Activated CD4-positive, alpha-beta T cell treated with anti-CD3 and anti-CD28 coated beads, Interleukin-10, Interleukin-2, amounts not matched to agents 100 ng/mL and 50 ng/mL, durations not matched to agents 16 hours and 8 hours (primary cell): ENCODE results near the gene EFCAB11.

Experiments used
- DNase-seq: peaks from one replicate; pipeline ENCODE4 v3.0.0-alpha.2; 2020

EFCAB11 gene

DNA sequence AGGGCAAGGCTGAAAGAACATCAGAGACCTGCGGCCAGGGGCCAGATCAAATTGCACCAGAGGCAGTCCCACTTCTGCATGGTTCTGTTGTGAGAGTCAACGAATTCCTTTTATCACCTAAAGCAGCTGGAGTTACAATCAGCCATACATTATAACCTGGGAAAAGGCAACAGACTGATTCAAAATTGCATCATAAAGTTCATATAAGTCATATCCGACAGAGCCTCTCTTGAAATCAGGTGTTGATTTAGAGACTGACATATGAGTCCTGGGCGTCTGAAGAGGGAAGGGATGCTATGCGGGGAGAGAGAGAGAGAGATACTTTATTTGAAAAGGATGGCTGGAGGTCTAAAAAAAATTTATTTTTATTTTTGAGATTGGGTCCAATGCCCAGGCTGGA is 89.4 kb downstream of the EFCAB11 start:
- DNase-seq = no peak

DNA sequence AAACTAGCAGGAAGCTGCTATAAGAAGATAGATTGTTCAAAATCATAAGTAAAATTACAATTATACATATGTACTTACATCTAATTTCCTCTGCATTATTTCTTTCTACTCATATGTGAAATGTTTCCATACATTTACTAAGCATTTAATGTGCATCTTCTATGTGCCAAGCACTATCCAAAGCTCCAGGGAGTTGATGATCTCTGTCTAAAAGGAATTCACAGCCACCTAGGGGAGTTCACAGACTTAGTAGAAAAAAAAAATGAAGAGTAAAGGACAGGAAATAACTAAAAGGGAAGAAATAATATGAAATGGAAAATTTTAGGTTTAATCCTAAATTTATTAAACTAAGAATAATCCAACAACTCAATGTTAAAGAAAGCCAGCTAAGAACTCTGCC is 91.7 kb downstream of the EFCAB11 start:
- no peak for DNase-seq

DNA sequence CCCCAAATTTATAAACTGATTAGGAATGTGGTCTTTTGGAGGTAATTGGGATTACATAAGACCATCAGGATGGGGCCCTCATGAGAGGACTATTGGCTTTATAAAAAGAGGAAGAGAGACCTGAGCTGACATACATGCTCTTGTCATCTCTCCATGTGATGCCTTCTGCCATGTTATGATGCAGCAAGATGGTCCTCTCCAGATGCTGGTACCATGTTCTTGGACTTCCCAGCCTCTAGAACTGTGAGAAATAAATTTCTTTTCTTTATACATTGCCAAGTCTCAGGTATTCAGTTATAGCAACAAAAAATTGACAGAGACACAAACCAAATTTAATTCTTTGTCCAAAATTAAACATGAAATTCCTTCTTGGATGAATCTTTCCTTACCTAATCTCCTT is 92.9 kb downstream of the EFCAB11 start:
- DNase-seq = no peak

DNA sequence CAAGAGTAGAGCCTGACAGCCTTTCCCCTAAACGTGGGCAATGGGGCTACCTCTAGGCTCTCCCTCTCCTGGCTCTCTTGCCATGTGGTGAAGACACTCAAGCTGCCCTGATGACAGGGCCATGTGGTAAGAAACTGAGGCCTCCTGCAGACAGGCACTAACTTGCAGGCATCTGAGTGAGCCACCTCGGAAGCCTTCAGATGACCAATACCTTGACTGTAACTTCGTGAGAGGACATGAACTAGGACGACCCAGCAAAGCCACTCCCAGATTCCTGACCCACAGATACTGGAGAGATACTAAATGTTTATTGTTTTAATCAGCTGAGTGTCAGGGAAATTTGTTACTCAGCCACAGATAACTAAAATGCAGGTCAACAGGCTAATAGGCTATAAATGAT is 96.4 kb downstream of the EFCAB11 start:
- DNase-seq = no peak

DNA sequence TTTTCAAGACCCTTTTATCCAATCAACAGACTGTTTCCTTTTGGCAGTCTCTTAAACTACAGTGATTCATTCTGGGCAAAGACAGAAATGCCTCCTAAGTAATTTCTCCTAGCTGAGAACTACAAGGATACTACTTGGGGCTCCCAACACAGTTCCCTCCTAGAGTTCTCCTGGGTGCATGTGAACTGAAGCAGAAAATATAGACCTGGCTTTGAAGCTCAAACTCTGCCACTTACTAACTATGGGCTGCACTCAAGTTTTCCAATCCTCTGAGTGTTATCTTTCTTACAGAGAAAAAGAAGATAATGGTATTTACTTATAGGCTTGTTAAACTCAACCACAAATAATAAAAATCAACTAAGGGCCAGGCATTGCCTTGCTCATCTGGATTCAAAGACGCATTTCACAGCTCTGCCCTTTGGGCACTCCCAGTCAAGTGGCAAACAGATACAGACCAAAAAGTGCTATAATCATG is 97.6 kb downstream of the EFCAB11 start:
- DNase-seq = no peak

DNA sequence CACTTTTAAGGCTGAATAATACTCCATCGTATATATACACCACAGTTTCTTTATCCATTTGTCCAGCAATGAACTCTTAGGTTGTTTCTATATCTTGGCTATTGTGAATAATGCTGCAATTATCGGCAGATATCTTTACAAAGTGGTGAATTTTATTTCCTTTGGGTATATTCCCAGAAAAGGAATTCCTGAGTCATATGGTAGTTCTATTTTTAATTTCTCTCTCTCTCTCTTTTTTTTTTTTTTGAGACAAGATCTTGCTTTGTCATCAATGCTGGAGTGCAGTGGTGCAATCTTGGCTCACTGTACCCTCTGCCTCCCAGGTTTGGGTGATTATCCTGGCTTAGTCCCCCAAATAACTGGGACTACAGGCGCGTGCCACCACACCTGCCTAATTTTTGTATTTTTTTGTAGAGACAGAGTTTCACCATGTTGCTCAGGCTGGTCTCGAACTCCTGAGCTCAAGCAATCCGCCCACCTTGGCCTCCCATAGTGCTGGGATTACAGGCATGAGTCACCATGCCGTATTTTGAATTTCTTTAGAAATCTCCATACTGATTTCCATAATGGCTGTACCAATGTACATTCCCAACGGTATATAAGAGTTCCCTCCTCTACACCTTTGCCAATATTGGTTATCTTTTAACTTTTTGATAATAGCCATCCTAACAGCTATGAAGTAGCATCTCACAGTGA is 98.4 kb downstream of the EFCAB11 start:
- DNase-seq = no peak

DNA sequence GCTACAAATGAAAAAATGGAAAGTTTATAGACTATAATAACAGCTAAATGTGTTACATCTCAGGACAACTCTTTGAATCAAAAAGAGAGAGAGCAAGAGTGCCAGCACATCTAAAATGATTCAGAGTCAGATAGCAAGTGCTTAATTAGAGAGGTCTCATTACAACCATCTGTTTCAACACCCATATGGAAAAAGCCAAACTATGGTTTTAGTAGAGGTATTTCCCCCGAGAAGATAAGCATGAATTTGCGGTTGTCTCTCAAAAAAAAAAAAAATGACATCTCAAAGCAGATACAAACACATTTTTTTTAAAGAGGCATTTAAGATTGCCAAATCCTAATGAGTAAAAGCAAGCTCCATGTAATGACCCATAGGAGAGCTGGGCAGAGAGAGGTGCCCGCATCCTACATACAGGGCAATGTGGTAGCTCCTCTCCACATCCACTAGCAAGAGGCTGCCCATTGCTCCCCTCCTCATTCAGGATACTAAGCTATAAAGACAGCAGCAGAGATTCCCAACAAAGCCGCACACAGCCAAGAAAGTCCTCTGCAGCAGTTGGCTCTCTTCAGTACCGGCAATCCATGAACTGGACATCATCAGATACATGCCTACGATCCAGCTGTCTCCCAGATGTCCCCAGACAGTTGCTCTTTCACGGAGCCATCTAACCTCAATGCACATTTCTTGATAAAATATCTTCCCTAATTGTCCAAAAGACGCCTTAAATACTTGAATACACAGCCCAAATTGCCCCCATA is 100.4 kb downstream of the EFCAB11 start:
- no peak for DNase-seq

DNA sequence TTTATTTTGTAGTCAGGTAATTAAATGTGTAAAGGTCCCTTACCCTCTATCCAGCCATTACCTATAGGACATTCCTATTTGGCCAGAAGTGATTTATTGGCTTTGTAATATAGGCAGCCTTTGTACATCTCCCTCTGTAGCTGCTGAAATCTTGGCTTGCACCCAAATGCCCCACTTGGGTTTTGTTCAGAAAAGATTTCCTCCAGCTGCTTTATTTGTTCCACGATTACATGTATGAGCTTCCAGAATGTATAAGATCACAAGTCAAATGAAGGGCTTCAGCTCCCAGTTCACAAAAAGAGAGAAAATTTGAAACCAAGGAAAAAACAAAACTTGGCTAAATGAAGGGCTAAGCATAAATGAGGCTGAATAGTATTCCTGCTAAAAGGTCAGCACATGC is 103.4 kb downstream of the EFCAB11 start:
- DNase-seq = no peak

DNA sequence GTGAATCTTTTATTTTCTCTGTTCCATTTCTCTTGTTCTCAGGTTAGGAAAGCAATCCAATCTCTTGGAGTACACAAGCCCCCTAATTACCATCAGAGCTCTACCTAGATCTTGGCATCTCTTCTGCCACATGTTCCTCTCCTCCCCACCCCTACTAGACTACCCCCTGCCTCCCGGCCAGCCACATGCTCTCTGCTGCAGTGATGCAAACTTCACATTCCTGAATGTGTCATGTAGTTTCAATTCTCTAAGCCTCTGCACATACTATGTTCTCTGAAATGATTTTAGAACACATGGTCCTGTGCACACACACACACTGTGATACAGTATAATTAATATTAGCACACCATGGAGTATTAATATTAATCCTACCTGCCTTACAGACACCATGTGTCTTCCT is 104.6 kb downstream of the EFCAB11 start:
- DNase-seq = no peak

DNA sequence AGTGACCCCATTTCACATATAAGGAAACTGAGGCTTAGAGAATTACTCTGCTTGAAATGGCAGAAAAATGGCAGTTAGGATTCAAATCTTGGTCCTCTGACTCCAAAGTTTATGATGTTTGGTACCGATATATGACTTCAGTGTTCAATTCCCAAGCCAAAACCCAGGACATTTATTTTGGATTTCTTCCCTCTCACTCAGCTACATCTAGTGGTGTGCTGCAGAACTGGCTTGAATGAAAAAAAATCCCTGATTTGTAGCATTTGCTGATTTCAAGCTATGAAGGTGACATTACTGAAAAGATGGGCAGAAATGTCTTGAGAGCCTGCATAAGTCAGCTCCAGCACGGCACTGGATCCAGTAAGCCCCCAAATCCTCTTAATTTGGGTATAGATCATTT is 106.4 kb downstream of the EFCAB11 start:
- DNase-seq = no peak

DNA sequence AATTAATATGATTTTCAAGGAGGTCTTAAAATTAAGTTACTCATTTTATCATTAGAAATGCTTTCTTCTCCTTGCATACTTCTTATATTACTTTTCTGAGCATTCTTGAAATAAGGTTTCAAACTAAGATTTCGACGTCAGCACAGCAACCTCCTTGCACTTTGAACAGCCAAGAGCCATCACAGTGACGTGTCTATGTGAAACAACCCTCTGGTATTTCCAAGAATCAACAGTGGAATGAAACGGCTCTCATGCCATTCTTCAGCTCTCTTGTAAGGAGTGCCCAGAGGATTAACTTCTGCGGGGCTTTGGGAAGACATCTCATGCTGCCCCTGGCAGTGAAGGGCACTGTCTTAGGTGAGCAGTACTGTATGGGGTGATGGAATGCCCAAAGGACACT is 109.2 kb downstream of the EFCAB11 start:
- no peak for DNase-seq

DNA sequence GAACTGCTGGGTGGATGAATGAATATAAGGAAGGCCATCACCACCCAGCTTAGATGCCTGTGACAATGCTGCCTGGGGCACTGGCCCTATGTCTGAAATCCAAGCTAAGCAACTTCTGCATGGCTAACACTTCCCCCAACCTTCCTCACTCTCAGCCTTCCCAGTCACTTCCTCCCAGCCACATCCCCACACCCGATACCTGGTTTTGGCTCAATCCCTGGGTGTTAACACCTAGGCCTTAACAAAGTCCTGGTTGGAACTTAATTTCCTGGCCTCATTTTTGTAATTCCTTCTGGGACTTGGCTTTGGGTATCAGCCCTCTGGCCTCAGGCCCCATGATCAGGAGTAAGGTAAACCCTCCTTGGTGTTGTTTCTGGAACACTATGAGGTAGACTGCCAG is 110.0 kb downstream of the EFCAB11 start:
- DNase-seq = no peak

DNA sequence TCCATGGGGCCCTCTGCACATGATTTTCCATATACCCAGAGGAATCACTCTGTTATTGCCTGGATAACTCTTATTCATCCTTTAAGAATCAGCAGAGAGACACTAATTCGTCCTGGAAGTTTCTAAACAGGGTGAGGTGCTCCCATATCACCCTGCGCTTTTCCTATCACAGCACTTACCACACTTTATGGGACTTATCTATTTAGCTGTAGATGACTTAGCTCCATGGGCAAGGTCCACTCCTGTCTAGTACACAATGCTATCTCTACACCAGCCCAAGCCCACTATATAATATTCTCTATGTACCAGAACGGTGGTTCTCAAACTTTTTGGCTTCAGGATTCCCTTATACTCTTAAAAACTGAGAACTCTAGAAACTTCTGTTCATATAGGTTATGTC is 111.7 kb downstream of the EFCAB11 start:
- DNase-seq = no peak

DNA sequence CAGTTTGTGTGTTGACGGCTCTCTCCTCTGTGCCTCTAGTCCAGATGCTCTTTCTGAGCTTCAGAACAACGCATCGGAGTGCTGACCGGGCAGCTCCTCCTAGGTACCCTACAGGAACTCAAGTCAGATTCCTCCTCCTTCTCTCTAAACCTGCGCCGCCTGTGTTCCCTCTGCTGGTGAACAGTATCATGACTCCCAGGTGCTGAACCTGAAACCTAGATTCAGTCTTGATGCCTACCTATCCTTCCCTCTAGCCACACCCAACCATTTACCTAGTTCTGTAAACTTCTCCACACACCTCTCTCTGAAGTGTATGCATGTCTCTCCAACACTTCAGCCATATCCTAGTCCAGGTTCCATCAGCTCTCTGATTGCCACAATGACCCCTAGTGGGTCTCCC is 112.7 kb downstream of the EFCAB11 start:
- no peak for DNase-seq

DNA sequence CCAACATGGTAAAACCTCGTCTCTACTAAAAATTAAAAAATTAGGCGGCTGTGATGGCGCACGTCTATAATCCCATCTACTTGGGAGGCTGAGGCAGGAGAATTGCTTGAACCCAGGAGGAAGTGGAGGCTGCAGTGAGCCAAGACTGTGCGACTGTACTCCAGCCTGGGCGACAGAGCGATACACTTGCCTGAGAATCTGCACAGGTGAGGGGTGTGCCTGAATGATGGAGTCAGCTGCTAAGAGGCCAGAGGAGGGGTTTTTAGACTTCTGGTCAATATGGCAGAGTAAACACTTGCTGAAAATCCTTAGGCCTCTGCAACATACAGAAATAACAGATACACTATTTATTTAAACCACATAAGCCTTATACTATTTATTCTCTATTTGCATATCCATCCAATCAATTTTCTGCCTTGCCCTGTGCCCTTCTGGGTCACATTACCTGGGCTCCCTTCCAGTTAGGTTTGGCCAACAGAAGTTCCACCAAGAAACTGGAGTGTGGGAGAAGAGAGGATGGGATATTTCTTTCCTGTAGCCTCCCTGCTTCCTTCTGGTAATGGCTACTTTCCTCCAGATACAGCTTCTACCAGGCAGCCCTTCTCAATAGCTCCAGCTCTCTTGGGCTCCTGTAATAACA is 117.6 kb downstream of the EFCAB11 start:
- DNase-seq = no peak

DNA sequence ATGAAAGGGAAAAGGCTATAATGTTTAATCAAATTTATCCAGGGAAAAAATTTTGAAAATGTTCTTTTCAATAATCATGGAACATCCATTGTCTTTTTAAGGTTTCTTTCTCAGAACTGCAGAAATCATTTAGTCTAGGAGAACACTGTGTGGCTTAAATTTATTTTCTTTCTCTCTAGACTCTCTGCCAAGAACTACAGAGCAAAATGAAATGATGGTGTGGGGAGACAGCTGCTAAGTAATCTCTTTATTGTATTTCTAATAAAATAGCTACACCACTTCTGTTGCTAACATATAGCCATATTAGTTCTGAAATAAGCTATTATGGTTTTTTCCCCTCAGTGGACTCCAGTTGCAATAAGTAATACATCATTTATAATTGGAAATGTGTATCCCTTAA is 120.9 kb downstream of the EFCAB11 start:
- no peak for DNase-seq

DNA sequence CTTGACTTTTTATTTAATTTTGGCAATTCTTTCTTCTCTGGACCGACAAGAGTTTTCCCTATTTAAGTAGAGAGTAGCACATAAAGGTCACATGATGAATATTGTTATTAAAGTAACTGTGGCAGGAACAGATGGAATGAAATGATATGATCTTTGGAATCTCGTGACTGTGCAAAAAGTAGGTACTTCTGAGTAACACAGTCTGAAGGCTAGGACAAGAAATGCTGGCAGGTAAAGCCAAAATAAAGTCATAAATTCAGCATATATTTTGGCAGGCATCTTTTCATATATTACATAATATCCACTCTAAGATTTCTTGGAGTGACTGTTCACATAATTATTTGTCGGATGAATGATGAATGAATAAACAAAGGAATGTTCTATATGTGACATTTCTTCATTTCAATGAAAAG is 121.4 kb downstream of the EFCAB11 start:
- no peak for DNase-seq

DNA sequence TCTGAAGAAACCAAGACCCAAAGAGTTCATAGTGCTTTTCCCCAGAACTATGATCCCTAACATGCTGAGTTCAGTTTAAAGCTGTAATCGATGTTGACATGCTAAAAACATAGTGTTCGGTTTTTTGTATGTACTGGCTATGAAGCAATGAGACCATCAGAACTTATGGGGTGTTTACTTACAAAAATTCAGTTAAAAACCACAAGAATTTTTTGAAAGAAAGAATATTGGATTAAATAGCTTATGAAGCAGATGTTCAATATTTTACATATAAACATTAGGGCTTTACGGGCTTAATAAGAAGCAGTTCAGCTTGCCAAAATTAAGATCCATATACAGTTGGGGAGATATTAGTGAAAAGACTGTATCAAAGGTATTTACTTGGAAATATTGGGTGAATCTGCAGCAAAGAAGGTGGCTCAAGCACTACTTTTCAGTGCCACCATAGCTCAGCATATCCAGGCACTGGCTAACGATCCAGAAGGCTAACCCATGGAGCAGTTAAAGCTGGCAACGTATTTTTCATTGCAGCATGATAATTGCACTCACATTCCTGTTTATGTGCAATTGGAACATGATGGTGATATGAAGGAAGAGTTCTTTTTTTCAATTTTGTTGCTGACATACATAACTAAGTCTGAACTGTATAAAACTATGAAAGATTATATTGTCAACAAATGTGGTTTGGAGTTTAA is 125.9 kb downstream of the EFCAB11 start:
- no peak for DNase-seq

DNA sequence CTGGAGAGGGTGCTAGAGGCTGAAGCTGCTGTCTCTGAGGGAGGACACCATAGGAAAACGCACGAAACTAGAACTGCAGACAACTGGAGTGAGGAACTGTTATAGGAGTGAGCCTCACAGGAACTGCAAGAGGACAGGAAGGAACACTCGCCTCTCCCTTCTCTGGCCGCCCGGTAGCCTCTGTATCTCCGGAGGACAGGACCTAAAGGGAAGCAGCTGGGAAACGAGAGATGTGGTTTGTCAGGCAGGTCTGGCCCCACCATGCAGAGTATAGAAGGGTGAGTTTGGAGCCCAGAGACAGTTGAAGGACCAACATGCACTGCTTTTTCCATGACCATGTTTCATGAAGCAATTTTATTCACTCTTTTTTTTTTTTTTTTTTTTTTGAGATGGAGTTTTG is 127.3 kb downstream of the EFCAB11 start:
- no peak for DNase-seq

DNA sequence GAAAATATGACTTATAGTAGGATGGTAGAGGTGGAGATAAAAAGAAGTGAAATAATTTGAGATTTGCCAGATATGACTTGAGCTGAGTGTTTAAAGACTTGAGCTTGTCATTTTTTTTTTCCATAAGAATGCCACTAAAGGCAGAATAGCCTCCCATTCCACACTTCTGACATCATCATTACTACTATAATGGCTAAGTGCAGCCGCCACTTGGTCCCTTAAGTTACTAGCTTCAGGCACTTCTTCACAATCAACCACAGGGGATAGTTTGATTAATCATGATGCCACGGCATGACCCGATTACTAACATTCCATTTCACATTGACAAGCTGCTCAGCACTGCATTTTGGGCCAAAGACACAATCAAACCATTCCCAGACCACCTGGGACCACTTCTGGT is 127.9 kb downstream of the EFCAB11 start:
- DNase-seq = no peak

DNA sequence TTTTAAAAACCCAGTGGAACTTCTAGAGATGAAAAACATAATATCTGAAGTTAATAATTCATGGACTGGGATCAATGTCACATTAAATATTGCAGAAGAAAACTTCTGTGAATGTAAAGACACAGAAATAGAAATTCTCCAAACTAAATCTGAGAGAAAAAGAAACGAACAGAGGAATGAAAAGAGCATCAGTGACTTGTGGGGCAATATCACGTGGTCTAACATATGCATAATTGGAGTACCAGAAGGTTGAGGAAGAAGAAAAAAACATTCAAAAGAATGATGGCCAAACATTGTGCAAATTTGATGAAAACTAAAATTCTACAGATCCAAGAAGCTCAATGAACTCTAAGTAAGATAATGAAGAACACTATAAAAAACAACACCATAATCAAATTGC is 130.8 kb downstream of the EFCAB11 start:
- no peak for DNase-seq

DNA sequence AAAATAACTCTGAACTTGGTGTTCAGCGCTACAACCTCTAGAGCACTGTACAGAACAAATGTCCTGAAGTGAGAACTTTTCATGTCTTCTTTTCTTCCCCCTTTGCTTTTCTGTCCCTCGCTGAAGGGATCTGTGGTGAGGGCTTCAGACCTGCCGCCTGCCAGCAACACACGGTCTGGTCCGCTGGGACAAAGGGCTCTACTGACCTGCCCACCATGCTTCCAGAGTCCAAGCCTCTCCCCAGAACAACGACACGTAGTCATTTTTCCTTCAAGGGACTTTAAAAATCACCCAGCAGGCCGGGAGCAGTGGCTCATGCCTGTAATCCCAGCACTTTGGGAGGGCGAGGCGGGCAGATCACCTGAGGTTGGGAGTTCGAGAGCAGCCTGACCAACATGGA is 140.4 kb downstream of the EFCAB11 start:
- no peak for DNase-seq

DNA sequence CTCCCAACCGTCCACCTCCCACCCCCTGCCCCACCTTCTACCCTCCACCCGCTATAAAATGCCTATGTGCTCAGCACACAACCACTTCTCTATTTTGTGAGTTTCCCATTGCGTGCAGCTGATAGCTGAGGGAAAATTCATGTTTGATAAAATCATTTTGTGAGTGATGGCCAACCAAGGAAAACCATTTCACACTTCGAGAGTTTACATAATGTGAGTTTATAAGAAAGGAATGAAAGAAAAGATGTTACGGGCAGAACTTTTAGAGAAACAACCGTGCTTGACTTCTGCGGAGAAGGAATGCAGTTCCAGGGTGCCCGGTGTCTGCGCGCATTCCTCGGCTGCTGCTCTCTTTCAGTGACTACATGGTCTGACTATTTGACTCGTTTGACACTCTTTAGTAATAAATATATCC is 140.9 kb downstream of the EFCAB11 start:
- DNase-seq = no peak
